DND-41 (cell line): ENCODE measurements around the gene SLC13A3.

Experiments
- ATAC-seq: fragments of 200-7000 bp; cut with Tn5 transposase; 3 replicates; pipeline ENCODE4 v1.9.1; 2021; ENCODE audit warnings: low read depth; ENCODE audit not compliant: insufficient read depth
- DNase-seq: peaks from one replicate; pipeline ENCODE4 v3.0.0-alpha.2; 2020
- H2AFZ ChIP-seq: 2 replicates; pipeline ENCODE4 v1.6.0; 2012; ENCODE audit warnings: low read depth, low read length
- H3K27ac ChIP-seq: 2 replicates; pipeline ENCODE4 v1.5.1; 2012; ENCODE audit warnings: low read length, inconsistent platforms
- H3K27me3 ChIP-seq: fragments of 200-600 bp; sonication (generic); 2 replicates; pipeline ENCODE4 v1.6.0; 2012; ENCODE audit warnings: low read length, mild to moderate bottlenecking, inconsistent platforms; ENCODE audit not compliant: insufficient read depth, poor library complexity
- H3K36me3 ChIP-seq: 2 replicates; pipeline ENCODE4 v1.5.1; 2012; ENCODE audit warnings: low read length, inconsistent platforms; ENCODE audit not compliant: insufficient read depth
- H3K4me1 ChIP-seq: 2 replicates; pipeline ENCODE4 v1.5.1; 2012; ENCODE audit warnings: mild to moderate bottlenecking, low read length; ENCODE audit not compliant: insufficient read depth
- H3K4me2 ChIP-seq: 2 replicates; pipeline ENCODE4 v1.6.0; 2012; ENCODE audit warnings: mild to moderate bottlenecking, moderate library complexity, low read length, inconsistent platforms; ENCODE audit not compliant: insufficient read depth
- H3K4me3 ChIP-seq, 2 experiments: fragments of 200-600 bp in 1 of 2; shearing (Covaris generic) in 1 of 2; 2 replicates each; pipeline ENCODE4 v1.5.1; 2012 to 2016; ENCODE audit warnings: inconsistent platforms in 2 of 2, low read length in 2 of 2, mild to moderate bottlenecking in 2 of 2, low read depth in 1 of 2, moderate library complexity in 1 of 2
- H3K79me2 ChIP-seq: 2 replicates; pipeline ENCODE4 v1.6.0; 2012; ENCODE audit warnings: low read length, inconsistent platforms; ENCODE audit not compliant: insufficient read depth
- H3K9ac ChIP-seq: 2 replicates; pipeline ENCODE4 v1.6.0; 2012; ENCODE audit warnings: low read depth, mild to moderate bottlenecking, inconsistent platforms, low read length, moderate library complexity
- H3K9me3 ChIP-seq: 2 replicates; pipeline ENCODE4 v1.5.1; 2012; ENCODE audit warnings: low read length, moderate library complexity, mild to moderate bottlenecking, inconsistent platforms; ENCODE audit not compliant: insufficient read depth, severe bottlenecking
- H4K20me1 ChIP-seq: 2 replicates; pipeline ENCODE4 v1.6.0; 2012; ENCODE audit warnings: low read length; ENCODE audit not compliant: insufficient read depth
- CTCF ChIP-seq: IDR thresholded peaks from 2 replicates; pipeline ENCODE4 v1.5.1; 2012; ENCODE audit warnings: borderline replicate concordance, low read length, moderate library complexity, mild to moderate bottlenecking; ENCODE audit not compliant: poor library complexity, severe bottlenecking; ENCODE audit errors: extremely low read depth
- EZH2 ChIP-seq: IDR thresholded peaks from 3 replicates; pipeline ENCODE4 v1.6.1; 2012; ENCODE audit warnings: borderline replicate concordance, low read depth, mild to moderate bottlenecking, moderate library complexity, low read length, inconsistent platforms; ENCODE audit not compliant: severe bottlenecking

Gene SLC13A3

GRCh38 chr20:46683011-46683667, 31.9 kb upstream of the SLC13A3 start:
- H3K4me1 ChIP-seq = peaks cover 18% of the 10 kb centered on the region
- ATAC-seq (no peak), DNase-seq (no peak)
- no peaks in the 10 kb centered on the region for H3K9me3 ChIP-seq
- H4K20me1 ChIP-seq = peaks cover 69% of the 10 kb centered on the region
- no peak overlapping the region for H2AFZ ChIP-seq
- no peak overlapping the region for H3K4me3 ChIP-seq
- TF ChIP-seq CTCF = no peak
- no peak for TF ChIP-seq EZH2
- no peaks in the 10 kb centered on the region for H3K27me3 ChIP-seq
- peaks cover 46% of the 10 kb centered on the region for H3K36me3 ChIP-seq
- H3K4me2 ChIP-seq = no peak overlapping the region
- H3K27ac ChIP-seq = no peak overlapping the region
- peaks cover 44% of the 10 kb centered on the region for H3K79me2 ChIP-seq
- H3K9ac ChIP-seq = no peak overlapping the region

DNA sequence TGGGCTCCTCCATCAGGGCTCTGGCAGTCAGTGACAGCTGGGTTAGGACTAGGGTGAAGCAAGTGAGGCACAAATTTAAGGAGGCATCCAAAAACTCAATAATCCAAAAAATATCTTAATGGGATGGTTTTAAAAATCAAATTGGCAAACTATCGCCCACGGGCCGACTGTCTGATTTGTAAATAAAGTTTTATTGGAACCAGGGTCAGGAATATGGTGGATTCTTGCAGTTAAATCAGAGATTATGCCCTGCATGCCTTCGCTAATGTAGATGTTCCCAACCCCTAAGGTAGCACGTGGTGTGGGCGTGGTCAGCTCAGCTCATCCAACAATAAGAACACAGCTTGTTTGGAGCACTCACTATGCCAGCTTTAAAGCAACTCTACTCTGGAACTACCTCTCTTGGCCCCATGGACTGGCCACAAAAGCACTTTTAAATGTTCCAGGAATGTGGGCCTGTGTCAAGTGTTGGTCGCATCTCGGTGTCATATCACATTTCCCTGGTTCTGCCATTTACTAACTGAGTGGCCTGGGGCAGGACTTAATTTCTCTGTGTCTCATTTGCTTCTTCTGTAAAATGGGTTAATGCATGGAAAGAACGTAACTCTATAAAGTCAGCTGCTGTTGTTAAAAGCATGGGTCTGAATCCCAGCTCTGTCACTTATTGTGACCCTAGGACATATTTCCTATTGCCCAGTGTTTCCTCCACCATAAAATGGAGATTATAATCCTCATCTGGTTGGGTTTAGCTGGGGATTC, 31.0 kb upstream of the SLC13A3 start:
- Histone ChIP-seq H3K9ac (no peak overlapping the region), H4K20me1 (peaks cover 60% of the 10 kb centered on the region), H3K27me3 (no peaks in the 10 kb centered on the region), H3K9me3 (no peaks in the 10 kb centered on the region), H3K4me1 (peaks cover 9% of the 10 kb centered on the region), H3K79me2 (peaks cover 35% of the 10 kb centered on the region), H3K36me3 (peaks cover 44% of the 10 kb centered on the region), H3K4me3 (no peak overlapping the region), H3K4me2 (no peak overlapping the region), H2AFZ (no peak overlapping the region), H3K27ac (no peak overlapping the region)
- no peak for ATAC-seq
- no peak for DNase-seq
- TF ChIP-seq EZH2 = no peak
- no peak for TF ChIP-seq CTCF

- peaks cover 25% of the 10 kb centered on the region for H3K79me2 ChIP-seq
Observed at GRCh38 chr20:46681032-46681854, 30.0 kb upstream of the SLC13A3 start.

More at GRCh38 chr20:46681032-46681854, 30.0 kb upstream of the SLC13A3 start:
- H3K9ac ChIP-seq = no peak overlapping the region
- no peak overlapping the region for H3K4me2 ChIP-seq
- H4K20me1 ChIP-seq = peaks cover 50% of the 10 kb centered on the region
- TF ChIP-seq EZH2 = no peak
- peak; percentile 85 for TF ChIP-seq CTCF
- H3K27ac ChIP-seq = no peak overlapping the region
- ATAC-seq = peak; percentile 72
- H3K36me3 ChIP-seq = peaks cover 34% of the 10 kb centered on the region
- DNase-seq = peak; percentile 67
- H3K9me3 ChIP-seq = no peaks in the 10 kb centered on the region
- no peak overlapping the region for H3K4me3 ChIP-seq
- no peak overlapping the region for H2AFZ ChIP-seq
- no peaks in the 10 kb centered on the region for H3K4me1 ChIP-seq
- no peaks in the 10 kb centered on the region for H3K27me3 ChIP-seq
